Measurements from ENCODE around the gene TSEN34.
"Not testable (repeated sequence)": the region's sequence is repeated elsewhere in the genome, so short reads cannot be mapped to it uniquely, and the experiment has no call there.

TSEN34 gene

GRCh38 chr19:54218259-54218658, 27.2 kb downstream of the TSEN34 start:
- Histone ChIP-seq H3K4me3 (ENCODE audit: insufficient read depth in 1 of 2, low read depth in 1 of 2, low read length in 2 of 2) (no peak overlapping the region), H3K27me3 (ENCODE audit: control insufficient read depth in 1 of 2, insufficient read depth in 1 of 2, low read length in 2 of 2) (peaks cover 4 to 7% of the 10 kb centered on the region in 2 experiments), H2AFZ (ENCODE audit: low read depth, low read length) (no peak overlapping the region), H3K14ac (ENCODE audit: low read length in 2 of 2) (no peak overlapping the region), H2AK5ac (ENCODE audit: low read length, severe bottlenecking) (no peak overlapping the region), H4K8ac (ENCODE audit: low read length) (no peak overlapping the region), H3K18ac (ENCODE audit: low read depth in 1 of 2, low read length in 2 of 2) (no peak overlapping the region), H2BK120ac (ENCODE audit: low read depth, low read length) (no peak overlapping the region), H3K9ac (ENCODE audit: low read length) (no peak overlapping the region), H3K23ac (ENCODE audit: low read length in 2 of 2) (no peak overlapping the region), H3K4me1 (ENCODE audit: control insufficient read depth, insufficient read depth, low read depth, low read length) (peaks cover 25% of the 10 kb centered on the region), H3K4me2 (ENCODE audit: low read length, poor library complexity, severe bottlenecking) (no peak overlapping the region), H3K79me1 (replicated peaks; ENCODE audit: low read length, poor library complexity, severe bottlenecking) (peaks cover 16% of the 10 kb centered on the region), H2BK5ac (ENCODE audit: low read depth, low read length, poor library complexity, severe bottlenecking) (no peak overlapping the region), H4K91ac (ENCODE audit: low read length) (no peak overlapping the region), H3K27ac (ENCODE audit: low read length, poor library complexity, severe bottlenecking) (no peak overlapping the region), H3K4ac (ENCODE audit: low read depth in 1 of 2, low read length in 2 of 2) (no peak overlapping the region), H2BK15ac (ENCODE audit: low read depth, poor library complexity, severe bottlenecking) (no peak overlapping the region), H3K36me3 (ENCODE audit: control insufficient read depth in 1 of 2, insufficient read depth in 2 of 2, low read depth in 1 of 2, low read length in 2 of 2) (peaks cover 14 to 17% of the 10 kb centered on the region in 2 experiments), H3K9me3 (ENCODE audit: control insufficient read depth, low read length) (no peaks in the 10 kb centered on the region), H2BK12ac (ENCODE audit: low read length in 2 of 2) (no peak overlapping the region)
- 96% methylated on average over 7 of the region's 8 CpGs for WGBS
- DNase-seq = no peak

GRCh38 chr19:54218960-54219661, 28.0 kb downstream of the TSEN34 start:
- Histone ChIP-seq H2AFZ (ENCODE audit: low read depth, low read length) (no peak overlapping the region), H2BK12ac (ENCODE audit: low read length in 2 of 2) (no peak overlapping the region), H3K4me2 (ENCODE audit: low read length, poor library complexity, severe bottlenecking) (no peak overlapping the region), H3K27me3 (ENCODE audit: control insufficient read depth in 1 of 2, insufficient read depth in 1 of 2, low read length in 2 of 2) (peaks cover 4 to 13% of the 10 kb centered on the region in 2 experiments), H3K9me3 (ENCODE audit: control insufficient read depth, low read length) (no peaks in the 10 kb centered on the region), H3K4me3 (ENCODE audit: insufficient read depth in 1 of 2, low read depth in 1 of 2, low read length in 2 of 2) (peak overlapping the region in 1 of 2 experiments; percentile 17), H3K4me1 (ENCODE audit: control insufficient read depth, insufficient read depth, low read depth, low read length) (peaks cover 25% of the 10 kb centered on the region), H3K27ac (ENCODE audit: low read length, poor library complexity, severe bottlenecking) (no peak overlapping the region), H3K4ac (ENCODE audit: low read depth in 1 of 2, low read length in 2 of 2) (no peak overlapping the region), H2BK5ac (ENCODE audit: low read depth, low read length, poor library complexity, severe bottlenecking) (no peak overlapping the region), H3K36me3 (ENCODE audit: control insufficient read depth in 1 of 2, insufficient read depth in 2 of 2, low read depth in 1 of 2, low read length in 2 of 2) (peaks cover 13 to 17% of the 10 kb centered on the region in 2 experiments), H4K8ac (ENCODE audit: low read length) (no peak overlapping the region), H2BK120ac (ENCODE audit: low read depth, low read length) (no peak overlapping the region), H4K91ac (ENCODE audit: low read length) (no peak overlapping the region), H3K23ac (ENCODE audit: low read length in 2 of 2) (no peak overlapping the region), H3K79me1 (replicated peaks; ENCODE audit: low read length, poor library complexity, severe bottlenecking) (peaks cover 13% of the 10 kb centered on the region), H2AK5ac (ENCODE audit: low read length, severe bottlenecking) (no peak overlapping the region), H2BK15ac (ENCODE audit: low read depth, poor library complexity, severe bottlenecking) (no peak overlapping the region), H3K18ac (ENCODE audit: low read depth in 1 of 2, low read length in 2 of 2) (no peak overlapping the region), H3K9ac (ENCODE audit: low read length) (no peak overlapping the region), H3K14ac (ENCODE audit: low read length in 2 of 2) (no peak overlapping the region)
- no peak for DNase-seq
- WGBS = 97% methylated on average over 23 of the region's 27 CpGs

GRCh38 chr19:54219702-54220101, 28.6 kb downstream of the TSEN34 start:
- WGBS = 100% methylated on average over 1 of the region's 5 CpGs

GRCh38 chr19:54221947-54222346, 30.8 kb downstream of the TSEN34 start:
- H3K14ac ChIP-seq (ENCODE audit: low read length in 2 of 2); H3K27ac ChIP-seq (ENCODE audit: low read length, poor library complexity, severe bottlenecking); H2AFZ ChIP-seq (ENCODE audit: low read depth, low read length); H2AK5ac ChIP-seq (ENCODE audit: low read length, severe bottlenecking); H3K4ac ChIP-seq (ENCODE audit: low read depth in 1 of 2, low read length in 2 of 2); H4K8ac ChIP-seq (ENCODE audit: low read length); H3K18ac ChIP-seq (ENCODE audit: low read depth in 1 of 2, low read length in 2 of 2); H2BK5ac ChIP-seq (ENCODE audit: low read depth, low read length, poor library complexity, severe bottlenecking); H3K4me3 ChIP-seq (ENCODE audit: insufficient read depth in 1 of 2, low read depth in 1 of 2, low read length in 2 of 2); H2BK120ac ChIP-seq (ENCODE audit: low read depth, low read length); H2BK12ac ChIP-seq (ENCODE audit: low read length in 2 of 2); H2BK15ac ChIP-seq (ENCODE audit: low read depth, poor library complexity, severe bottlenecking); H3K79me1 ChIP-seq (replicated peaks; ENCODE audit: low read length, poor library complexity, severe bottlenecking); H3K4me2 ChIP-seq (ENCODE audit: low read length, poor library complexity, severe bottlenecking); H4K91ac ChIP-seq (ENCODE audit: low read length); DNase-seq; H3K23ac ChIP-seq (ENCODE audit: low read length in 2 of 2); H3K9me3 ChIP-seq (ENCODE audit: control insufficient read depth, low read length); H3K9ac ChIP-seq (ENCODE audit: low read length): not testable (repeated sequence)
- Histone ChIP-seq H3K27me3 (ENCODE audit: control insufficient read depth in 1 of 2, insufficient read depth in 1 of 2, low read length in 2 of 2) (peaks cover 4 to 19% of the 10 kb centered on the region in 2 experiments), H3K36me3 (ENCODE audit: control insufficient read depth in 1 of 2, insufficient read depth in 2 of 2, low read depth in 1 of 2, low read length in 2 of 2) (peaks cover 7 to 17% of the 10 kb centered on the region in 2 experiments), H3K4me1 (ENCODE audit: control insufficient read depth, insufficient read depth, low read depth, low read length) (peaks cover 23% of the 10 kb centered on the region)
- no CpG with 5 or more reads among the region's 7 CpGs for WGBS

More at GRCh38 chr19:54219702-54220101, 28.6 kb downstream of the TSEN34 start:
- H3K4me1 ChIP-seq (ENCODE audit: control insufficient read depth, insufficient read depth, low read depth, low read length) = peaks cover 25% of the 10 kb centered on the region
- H3K27ac ChIP-seq (ENCODE audit: low read length, poor library complexity, severe bottlenecking); H2AK5ac ChIP-seq (ENCODE audit: low read length, severe bottlenecking); H3K14ac ChIP-seq (ENCODE audit: low read length in 2 of 2); H2BK15ac ChIP-seq (ENCODE audit: low read depth, poor library complexity, severe bottlenecking); H4K8ac ChIP-seq (ENCODE audit: low read length); H3K9ac ChIP-seq (ENCODE audit: low read length); H3K4me2 ChIP-seq (ENCODE audit: low read length, poor library complexity, severe bottlenecking); H3K4me3 ChIP-seq (ENCODE audit: insufficient read depth in 1 of 2, low read depth in 1 of 2, low read length in 2 of 2); H2BK5ac ChIP-seq (ENCODE audit: low read depth, low read length, poor library complexity, severe bottlenecking); H2BK12ac ChIP-seq (ENCODE audit: low read length in 2 of 2); H2AFZ ChIP-seq (ENCODE audit: low read depth, low read length); H4K91ac ChIP-seq (ENCODE audit: low read length); H3K4ac ChIP-seq (ENCODE audit: low read depth in 1 of 2, low read length in 2 of 2); H2BK120ac ChIP-seq (ENCODE audit: low read depth, low read length); H3K9me3 ChIP-seq (ENCODE audit: control insufficient read depth, low read length); H3K18ac ChIP-seq (ENCODE audit: low read depth in 1 of 2, low read length in 2 of 2); H3K23ac ChIP-seq (ENCODE audit: low read length in 2 of 2); DNase-seq: not testable (repeated sequence)
- H3K36me3 ChIP-seq (ENCODE audit: control insufficient read depth in 1 of 2, insufficient read depth in 2 of 2, low read depth in 1 of 2, low read length in 2 of 2) = peaks cover 13 to 17% of the 10 kb centered on the region in 2 experiments
- H3K79me1 ChIP-seq (replicated peaks; ENCODE audit: low read length, poor library complexity, severe bottlenecking) = peaks cover 13% of the 10 kb centered on the region
- H3K27me3 ChIP-seq (ENCODE audit: control insufficient read depth in 1 of 2, insufficient read depth in 1 of 2, low read length in 2 of 2) = peaks cover 4 to 13% of the 10 kb centered on the region in 2 experiments

All from mesenchymal stem cell (in vitro differentiated cells and primary cell).